Stimulated activated CD4-positive, alpha-beta T cell treated with anti-CD3 and anti-CD28 coated beads, Interleukin-1b, Interleukin-23, amount 100 ng/mL, for 48 hours (primary cell): ENCODE measurements around the gene CNTN5.
"Not testable (repeated sequence)": the region's sequence is repeated elsewhere in the genome, so short reads cannot be mapped to it uniquely, and the experiment has no call there.

ENCODE experiments used
- DNase-seq: peaks from one replicate; pipeline ENCODE4 v3.0.0-alpha.2; 2020

Gene CNTN5

GRCh38 chr11:100240025-100240539, 1219.3 kb downstream of the CNTN5 start:
- DNase-seq, result no peak

GRCh38 chr11:100247704-100248103, 1227.0 kb downstream of the CNTN5 start:
- no peak for DNase-seq

DNA sequence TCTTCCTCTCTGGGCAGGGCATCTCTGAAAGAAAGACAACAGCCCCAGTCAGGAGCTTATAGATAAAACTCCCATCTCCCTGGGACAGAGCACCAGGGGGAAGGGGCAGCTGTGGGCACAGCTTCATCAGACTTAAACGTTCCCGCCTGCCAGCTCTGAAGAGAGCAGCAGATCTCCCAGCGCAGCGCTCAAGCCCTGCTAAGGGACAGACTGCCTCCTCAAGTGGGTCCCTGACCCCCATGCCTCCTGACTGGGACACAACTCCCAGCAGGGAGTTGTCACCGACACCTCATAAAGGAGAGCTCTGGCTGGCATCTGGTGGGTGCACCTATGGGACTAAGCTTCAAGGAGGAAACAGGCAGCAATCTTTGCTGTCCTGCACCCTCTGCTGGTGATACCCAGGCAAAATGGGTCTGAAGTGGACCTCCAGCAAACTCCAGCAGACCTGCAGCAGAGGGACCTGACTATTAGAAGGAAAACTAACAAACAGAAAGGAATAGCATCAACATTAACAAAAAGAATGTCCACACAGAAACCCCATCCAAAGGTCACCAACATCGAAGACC, 1236.6 kb downstream of the CNTN5 start:
- not testable (repeated sequence) for DNase-seq

GRCh38 chr11:100269516-100269915, 1248.8 kb downstream of the CNTN5 start:
- no peak for DNase-seq

GRCh38 chr11:100273066-100273815, 1252.5 kb downstream of the CNTN5 start:
- no peak for DNase-seq

GRCh38 chr11:100274466-100274865, 1253.7 kb downstream of the CNTN5 start:
- DNase-seq, result not testable (repeated sequence)

DNA sequence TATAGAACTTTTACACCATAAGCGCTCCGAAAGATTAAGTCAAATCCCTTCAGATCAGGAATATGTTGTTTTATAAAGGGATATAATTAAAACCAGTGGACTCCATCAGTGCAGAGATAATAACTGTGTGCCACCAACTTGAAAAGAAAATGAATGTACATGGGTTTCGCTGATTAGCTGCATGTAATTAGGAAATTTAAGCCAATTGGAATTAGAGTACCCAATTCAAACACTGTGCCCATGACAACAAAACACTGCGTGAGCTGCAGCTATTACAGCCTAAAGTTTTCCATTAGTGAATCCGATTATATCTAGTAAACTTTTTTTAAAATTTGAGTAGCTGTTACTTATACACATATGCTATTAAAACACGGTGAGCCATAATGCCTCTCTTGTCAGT, 1274.0 kb downstream of the CNTN5 start:
- no peak for DNase-seq

DNA sequence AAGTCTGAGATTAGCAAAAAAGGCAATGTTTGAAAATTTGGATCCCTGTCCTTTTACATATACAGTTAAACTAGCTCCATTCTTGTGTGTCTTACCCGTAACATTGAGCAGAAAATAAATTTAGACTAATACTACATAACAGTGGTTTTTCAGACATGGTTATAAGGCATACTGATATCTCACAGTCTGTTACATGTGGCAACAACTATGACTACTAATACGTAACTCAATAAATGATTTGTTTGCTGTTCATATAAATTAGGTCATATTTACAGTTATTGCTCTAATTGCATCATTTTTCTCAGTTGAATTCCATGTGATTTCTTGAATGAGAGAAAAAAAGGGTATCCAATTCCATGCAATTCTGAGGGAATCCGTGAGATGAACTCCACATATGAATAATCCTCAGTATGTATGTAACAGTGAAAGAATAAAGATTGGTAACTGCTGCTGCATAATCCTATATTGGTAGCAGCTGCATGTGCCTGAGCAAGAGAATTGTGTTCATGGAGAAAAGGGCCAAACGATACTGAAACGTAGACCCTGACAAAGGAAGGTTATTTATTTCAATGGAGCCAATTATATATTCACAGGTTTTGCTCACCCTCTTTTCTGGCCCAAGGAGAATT, 1275.4 kb downstream of the CNTN5 start:
- no peak for DNase-seq

- DNase-seq, result no peak
Observed at GRCh38 chr11:100297516-100297915, 1276.8 kb downstream of the CNTN5 start.

- DNase-seq, result no peak
Observed at GRCh38 chr11:100302824-100303223, 1282.1 kb downstream of the CNTN5 start.

- no peak for DNase-seq
Observed at GRCh38 chr11:100303897-100304296, 1283.1 kb downstream of the CNTN5 start.

DNA sequence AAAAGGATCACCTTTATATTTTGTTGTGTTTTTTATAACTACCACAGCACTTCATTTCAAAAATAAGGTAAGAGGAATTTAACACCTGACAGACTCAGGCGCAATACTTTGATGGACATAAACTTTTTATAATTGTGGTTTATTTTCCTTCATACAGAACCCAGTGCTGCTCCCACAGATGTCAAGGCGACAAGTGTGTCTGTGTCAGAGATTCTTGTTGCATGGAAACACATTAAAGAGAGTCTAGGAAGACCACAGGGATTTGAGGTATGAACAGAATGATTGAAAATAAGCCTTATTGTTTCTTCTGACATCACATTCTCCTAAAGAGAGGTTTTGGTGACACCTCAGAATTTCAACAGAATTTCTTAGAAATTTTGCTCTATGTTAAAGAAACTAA, 1287.5 kb downstream of the CNTN5 start:
- DNase-seq, result no peak

DNA sequence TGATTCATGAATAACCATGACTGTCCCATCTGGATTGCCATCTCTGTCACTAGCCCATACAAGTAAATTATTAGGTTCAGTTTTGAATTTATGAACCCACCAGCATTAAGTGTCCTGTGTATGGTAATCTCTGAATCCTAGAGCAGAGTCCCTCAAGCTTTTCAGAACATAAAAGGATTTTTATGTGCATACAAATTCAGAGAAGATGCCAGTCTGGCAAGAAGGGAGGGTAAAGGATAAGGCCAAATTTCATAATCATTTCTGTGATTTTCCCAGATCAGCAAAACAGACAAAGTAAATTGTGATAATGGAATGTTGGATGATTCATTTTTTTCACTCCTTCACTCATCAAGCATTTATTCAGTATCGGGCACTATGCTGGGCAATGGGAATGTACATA, 1295.2 kb downstream of the CNTN5 start:
- no peak for DNase-seq

DNA sequence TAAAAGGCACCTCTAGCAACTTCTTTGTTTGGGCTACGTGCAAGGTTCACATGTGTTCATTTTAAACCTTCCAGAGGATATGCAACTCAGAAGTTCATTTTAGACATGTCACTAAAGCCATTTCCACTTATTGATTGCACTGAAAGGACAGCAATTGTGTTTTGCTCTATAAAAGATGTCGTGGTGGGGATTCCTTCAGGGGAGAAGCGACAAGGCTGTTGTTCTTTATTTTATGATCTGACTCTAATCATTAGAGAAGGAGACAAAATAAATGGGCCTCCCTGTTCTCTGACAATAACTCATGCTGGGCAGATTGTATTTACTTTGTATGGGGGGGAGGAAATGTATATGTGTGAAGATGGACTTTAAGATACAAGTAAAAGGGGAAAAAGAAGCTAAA, 1296.2 kb downstream of the CNTN5 start:
- no peak for DNase-seq

GRCh38 chr11:100319691-100320090, 1298.9 kb downstream of the CNTN5 start:
- no peak for DNase-seq

DNA sequence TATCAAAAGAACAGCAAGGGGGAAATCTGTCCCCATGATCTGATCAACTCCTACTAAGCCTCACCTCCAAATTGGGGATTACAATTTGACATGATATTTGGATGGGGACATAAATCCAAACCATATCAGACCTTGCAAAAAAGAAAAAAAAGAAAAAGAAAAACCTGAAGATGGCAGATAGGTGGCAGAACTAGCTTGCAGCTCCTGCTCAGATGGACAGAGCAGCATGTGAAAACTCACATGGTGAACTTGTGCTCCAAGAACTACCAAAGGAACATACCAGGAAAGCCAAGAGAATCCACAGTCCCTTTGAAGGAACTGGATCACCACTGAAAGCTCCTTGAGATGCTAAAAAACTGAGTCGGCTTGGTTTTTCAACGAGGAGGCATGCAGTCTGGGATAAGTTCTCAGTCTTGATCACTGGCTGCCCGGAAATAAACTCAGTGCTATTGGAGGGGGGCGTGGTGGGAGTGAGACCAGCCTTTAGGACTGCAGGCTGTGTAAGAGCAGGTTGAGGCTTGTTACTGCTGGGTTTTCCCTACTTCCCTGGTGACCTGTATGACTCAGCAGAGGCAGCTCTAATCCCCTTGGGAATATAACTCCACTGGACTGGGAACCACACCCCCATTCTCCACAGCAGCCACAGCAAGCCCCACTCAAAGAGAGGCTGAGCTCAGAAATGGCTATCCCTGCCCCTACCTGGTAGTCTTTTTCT, 1308.0 kb downstream of the CNTN5 start:
- DNase-seq, result no peak

DNA sequence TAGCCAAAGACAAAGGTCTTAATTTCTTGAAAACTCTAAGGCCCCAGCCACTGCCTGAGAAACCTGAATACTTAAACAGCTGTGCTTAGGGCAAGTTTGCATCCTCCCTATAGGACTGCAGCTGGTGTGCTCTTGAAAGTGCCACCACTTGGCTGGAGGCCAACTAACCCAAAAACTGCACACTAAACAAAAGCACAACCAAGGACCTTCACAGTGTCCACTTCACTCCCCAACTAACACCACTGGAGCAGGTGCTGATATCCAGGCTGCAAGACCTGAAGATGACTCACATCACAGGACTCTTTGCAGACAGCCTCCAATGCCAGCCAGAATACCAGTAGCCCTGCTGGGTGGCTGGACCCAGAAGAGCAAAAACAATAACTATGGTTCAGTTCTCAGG, 1308.6 kb downstream of the CNTN5 start:
- DNase-seq, result no peak

DNA sequence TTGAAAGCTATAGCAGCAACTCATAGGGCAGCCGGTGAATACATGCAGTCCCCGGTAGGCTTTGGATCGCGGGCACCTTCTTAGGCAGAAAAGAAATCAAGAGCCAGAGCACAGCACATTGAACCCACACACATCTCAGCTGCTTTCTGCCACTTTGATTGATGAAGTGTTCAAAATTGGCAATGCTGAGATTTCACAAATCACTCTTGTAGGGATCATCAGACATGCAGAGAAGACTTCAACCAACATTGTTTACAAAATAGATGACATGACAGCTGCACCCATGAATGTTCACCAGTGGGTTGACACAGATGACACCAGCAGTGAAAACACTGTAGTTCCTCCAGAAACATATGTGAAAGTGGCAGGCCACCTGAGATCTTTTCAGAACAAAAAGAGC, 1316.1 kb downstream of the CNTN5 start:
- no peak for DNase-seq

DNA sequence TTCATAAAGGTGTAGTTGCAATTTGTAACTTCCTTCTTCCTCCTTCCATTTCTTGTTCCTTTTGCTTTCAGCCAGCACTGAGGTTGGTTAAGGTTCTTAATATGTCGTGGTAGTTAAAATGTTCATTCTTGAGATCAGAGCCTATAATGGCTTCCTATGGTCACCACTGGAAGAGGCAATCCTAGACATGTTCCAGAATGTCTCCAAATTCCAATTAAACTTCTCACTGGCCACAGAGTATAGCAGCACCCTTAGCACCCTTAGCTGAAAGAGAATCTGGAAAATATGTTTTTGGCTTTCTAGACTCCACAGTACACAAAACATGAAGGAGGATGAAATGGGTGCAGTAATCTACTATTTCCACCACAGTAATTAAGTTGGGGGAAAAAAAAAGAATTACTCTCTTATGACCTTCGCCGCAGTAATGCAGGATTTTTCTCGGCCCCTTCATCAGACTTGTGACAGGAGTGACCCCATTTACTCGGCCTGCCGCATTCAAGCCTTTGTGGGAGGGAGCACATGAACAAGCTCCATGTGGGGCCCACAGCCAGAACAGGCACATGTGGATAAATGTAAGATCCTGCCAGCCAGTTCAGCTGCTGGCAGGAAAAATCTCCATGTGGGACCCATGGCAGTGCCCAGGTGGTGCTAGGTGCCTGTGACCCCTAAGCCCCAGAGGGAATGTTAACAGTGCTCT, 1317.5 kb downstream of the CNTN5 start:
- no peak for DNase-seq

DNA sequence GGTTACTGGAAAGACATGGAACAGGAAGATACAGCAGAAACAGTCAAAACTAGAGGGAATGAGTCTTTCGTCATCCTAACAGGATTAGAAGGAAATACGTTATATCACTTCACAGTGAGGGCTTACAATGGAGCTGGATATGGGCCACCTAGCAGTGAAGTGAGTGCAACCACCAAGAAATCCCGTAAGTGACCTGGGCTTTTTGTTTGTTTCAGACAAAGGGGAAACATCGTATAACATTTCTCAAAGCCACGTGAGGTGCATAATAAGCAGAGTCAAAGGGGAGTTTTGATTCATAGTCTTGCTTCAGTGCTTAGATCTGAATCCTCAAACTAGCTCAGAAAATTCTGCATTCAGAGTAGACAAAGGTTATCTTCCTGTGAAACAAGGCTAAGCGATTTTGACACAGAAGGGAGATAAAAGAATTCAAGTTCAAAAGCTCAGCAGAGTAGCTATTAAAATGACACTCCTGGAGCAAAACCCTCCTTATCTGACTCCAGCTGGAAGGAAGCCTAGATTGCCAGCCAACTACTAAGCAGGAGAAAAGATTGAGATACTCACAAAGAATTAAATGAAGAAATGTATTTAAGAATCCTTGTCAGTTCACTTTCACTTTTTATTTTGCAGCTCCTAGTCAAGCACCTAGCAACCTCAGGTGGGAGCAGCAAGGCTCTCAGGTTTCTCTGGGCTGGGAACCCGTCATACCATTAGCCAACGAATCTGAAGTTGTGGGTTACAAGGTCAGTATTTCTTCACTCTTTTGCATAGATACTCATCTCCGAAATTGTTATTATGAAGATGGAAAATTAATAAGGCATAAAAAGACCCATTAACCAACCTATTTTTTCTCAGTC, 1319.9 kb downstream of the CNTN5 start:
- no peak for DNase-seq

GRCh38 chr11:100353083-100353482, 1332.3 kb downstream of the CNTN5 start:
- no peak for DNase-seq

- no peak for DNase-seq
Observed at GRCh38 chr11:100354736-100355135, 1334.0 kb downstream of the CNTN5 start.
